Embryonic facial prominence (tissue), 1 donor: ENCODE data around the gene GALR2.
A peak's percentile ranks its signal among the peaks of the same experiment; 100 is the strongest.

ENCODE experiments used
- DNase-seq: peaks from one replicate; pipeline ENCODE4 v3.0.0-alpha.2; 2016; ENCODE audit errors: extremely low spot score

The GALR2 gene

DNA sequence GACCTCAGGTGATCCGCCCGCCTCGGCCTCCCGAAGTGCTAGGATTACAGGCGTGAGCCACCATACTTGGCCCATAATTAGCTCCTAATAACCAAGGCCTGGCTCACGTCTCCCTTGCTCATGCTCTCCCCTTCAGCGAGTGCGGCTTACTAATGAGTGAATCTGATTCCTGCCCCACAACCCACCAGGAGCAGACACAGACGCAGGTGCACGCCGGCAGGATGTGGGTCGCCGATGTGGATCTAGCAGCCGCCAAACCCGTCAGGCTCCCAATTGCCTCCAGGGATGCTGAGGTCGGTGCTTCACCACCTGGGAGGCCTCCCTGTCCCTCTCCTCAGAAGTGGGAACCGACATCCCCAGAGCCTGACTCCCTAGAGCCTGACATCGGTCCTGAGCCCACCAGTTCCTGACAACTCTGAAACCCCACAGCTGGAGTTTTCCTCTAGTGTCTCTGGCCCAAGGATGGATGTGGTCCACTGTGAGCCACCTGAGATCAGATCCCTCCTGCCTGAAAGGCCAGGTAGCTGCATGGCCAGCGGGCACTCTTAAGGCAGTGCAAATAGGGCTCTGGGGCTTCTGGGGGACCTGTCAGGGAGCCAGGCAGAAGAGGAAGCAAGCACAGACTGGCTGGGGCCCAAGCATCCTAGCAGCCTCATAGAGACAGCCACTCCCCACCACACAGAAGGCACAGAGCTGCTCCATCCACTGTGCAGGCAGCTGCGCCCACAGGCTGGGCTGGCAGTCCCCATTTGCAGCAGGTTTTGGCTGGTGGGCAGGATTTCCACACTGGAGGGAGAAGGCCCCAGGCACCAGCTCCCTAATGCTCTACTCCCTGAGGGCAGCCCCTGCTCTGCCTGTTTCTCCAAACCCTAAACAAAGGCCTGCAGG lies 18.2 kb downstream of the GALR2 start:
- no peak for DNase-seq

DNA sequence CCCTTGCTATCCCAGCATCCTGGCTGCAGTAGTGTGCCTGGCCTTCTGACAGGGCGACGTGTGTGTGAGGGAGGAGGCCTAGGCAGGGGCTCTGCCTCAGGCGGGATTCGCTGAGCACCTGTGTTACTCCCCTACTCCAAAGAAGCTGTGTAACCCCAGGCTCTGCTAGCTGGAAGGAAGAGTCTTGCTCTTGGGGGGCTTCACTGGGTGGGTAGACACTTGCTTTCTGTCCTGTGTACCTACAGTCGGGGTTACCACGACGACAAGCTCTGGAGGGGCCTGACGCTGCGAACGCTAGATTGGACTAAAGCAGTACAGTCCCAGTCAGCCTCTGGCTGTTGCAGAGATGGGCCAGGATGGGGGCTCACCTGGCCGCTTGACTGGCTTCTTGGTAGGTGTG lies 19.5 kb downstream of the GALR2 start:
- DNase-seq = no peak

DNA sequence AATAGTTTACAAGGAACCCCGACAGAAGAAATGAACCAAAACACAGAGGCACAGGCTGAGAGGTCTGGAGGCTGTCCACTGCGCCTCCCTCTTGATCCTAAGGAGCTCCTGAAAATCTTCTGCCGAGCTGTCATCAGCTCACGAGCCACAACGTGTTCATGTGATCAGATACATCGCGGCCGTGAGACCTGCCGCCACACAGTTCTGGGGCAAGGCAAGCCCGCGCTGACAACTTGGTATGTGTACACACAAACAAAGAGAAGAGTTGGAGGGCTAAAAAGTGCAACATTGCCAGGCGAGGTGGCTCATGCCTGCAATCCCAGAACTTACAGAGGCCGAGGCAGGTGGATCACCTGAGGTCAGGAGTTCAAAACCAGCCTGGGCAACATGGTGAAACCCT lies 21.4 kb downstream of the GALR2 start:
- DNase-seq = no peak

DNA sequence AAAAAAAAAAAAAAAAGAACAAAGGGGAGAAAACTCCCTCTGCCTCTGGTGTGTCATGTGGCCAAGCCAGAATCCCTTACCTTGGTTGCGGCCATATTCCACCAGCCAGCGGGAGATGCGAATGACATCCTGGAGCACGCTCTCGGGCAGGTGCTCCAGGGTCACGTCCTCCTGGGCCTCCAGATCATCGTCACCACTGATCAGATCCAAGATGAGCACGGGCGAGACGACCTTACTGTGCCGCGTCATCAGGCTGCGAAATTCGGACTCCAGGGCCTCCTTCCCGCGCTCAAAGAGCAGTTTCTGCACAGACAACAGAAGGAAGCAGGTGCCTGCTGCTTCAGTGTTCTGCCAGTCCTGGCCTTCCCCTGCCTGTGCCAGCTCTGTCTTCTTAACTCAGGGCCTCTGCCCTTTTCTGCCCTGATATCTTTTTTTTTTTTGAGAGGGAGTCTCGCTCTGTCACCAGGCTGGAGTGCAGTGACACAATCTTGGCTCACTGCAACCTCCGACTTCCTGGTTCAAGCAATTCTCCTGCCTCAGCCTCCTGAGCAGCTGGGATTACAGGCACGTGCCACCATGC lies 23.2 kb downstream of the GALR2 start:
- DNase-seq = no peak

DNA sequence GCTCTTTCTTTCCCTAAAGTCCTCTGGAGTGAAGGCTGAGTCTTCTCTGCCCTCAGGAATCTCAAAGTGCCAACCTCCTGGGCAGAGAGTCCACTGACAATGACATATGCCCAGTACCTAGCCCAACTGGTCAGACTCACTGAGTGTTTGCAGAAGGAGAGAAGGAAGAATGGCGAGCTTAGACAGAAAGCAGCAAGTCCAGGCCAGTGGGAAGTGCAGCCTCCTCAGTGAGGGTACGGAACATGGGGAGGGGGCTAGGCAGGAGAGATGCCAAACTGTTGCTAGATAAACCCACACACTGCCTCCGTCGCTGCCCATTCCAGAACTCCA lies 28.3 kb downstream of the GALR2 start:
- no peak for DNase-seq

DNA sequence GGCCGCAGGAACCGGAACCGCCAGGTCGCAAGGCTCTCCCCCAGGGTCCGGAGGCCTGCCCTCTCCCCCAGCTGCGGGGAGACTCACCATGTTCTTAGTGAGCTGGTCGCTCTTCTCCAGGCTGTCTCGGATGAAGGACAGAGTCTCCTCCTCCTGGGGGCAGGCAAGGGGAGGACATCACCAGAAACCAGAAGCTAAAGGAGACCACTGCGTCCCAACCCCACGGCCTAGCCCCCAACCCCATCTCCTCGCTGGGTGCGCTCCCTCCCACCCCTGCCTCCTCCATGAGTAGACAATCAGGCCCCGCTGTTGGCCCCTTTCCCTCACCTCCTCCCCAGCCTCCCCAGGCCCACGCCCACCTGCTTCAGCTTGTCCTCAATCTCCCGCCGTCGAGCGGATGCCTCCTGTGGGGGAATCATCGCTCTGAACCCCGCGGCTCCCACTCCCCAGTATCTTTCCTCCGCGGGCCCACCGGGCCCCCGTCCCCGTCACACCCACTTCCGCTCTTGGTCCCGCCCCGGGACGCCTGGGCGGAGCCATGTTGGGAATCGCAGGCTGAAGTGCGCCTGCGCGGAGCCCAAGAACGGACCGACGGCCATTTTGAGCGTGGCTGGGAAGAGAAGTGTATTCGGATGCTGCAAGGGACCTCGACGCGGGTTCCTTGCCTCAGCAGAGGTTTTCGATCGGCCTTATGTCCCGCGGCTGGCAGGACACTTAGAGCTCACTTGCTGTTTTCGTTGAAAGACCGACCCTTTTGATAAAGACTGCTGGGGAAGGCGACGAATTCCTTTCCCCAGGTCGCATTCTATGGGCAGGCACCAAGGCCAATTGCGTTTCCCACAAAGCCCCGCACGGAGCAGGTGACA lies 28.9 kb downstream of the GALR2 start, which contains the start of gene EXOC7:
Gene EXOC7, minus strand, starts transcription at position 514 of the 866 bp plus-strand sequence. Its CDS starts 95 bp downstream, at position 419.
- DNase-seq = peak; percentile 95

DNA sequence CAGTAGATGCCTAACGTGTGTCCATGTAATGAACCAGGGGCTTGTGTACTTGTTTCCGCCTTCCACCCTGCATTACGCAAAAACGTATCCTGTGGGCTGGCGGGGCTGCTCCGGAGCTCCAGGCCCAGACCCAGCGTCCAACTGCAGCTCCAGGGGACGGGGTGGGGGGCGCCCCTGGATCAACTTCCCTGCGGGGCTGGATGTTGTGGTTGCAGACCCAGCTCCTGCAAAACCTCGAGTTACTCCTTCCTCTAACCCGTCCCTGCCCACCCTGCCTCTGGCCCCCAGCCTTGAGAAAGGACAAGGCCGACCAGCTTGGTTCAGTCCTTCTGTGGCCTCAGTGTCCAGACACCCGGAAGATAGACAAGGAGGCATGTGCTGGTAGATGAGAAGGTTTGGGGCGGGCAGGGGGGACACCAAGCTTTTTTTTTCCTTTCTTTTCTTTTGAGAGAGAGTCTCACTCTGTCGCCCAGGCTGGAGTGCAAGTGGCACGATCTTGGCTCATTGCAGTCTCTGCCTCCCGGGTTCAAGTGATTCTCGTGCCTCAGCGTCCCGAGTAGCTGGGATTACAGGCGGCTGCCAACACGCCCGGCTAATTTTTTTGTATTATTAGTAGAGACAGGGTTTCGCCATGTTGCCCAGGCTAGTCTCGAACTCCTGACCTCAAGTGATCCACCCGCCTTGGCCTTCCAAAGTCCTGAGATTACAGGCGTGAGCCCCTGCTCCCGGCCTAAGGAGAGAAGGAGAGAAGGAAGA lies 29.7 kb downstream of the GALR2 start:
- no peak for DNase-seq

DNA sequence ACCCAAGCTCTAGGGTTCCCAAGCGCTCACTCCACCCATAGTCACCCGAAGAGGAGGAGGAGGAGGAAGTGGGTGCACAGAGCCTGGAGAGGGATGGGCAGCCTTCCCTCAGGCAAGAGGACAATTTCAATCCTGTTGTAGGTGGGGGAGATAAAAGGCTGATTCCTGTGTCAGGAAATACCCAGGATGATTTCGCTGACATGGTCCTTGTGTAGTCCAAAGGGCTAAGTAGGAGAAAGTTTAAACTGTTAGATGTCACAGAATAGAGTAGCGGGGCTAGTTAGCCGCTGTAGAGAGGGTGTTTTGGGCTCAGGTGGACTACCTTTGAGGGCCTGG lies 30.3 kb downstream of the GALR2 start:
- no peak for DNase-seq

DNA sequence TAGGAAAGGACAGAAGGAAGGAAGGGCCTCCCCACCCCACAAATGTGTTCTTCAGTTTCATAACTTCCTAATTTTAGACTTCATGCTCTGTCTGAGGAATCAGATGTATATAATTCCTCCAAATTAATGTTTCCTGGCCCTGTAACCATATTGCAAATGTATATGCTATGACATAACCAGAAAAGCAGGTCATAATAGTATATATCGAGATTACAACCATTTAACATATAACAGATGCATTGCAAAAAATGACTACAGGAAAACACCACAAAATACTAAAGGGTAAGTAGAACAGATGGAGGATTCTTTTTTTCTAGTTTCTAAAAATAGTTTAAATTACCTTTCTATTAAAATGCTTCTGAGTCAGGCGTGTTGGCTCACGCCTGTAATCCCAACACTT lies 32.1 kb downstream of the GALR2 start:
- DNase-seq = peak; percentile 52

DNA sequence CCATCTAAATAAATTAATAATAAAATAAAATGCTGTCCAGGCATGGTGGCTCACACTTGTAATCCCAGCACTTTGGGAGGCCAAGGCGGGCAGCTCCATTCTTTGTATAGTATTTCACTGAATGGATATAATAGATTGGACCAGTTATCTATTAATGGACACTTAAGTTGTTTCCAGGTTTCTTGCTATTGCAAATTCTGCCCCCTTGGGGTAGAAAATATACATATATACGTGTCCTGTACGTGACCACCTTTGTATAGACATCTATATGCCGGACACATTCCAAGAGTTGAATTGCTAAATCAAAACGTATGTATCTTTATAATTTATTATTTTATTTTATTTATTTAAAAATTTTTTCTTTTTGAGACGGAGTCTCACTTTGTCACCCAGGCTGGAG lies 32.9 kb downstream of the GALR2 start:
- no peak for DNase-seq

DNA sequence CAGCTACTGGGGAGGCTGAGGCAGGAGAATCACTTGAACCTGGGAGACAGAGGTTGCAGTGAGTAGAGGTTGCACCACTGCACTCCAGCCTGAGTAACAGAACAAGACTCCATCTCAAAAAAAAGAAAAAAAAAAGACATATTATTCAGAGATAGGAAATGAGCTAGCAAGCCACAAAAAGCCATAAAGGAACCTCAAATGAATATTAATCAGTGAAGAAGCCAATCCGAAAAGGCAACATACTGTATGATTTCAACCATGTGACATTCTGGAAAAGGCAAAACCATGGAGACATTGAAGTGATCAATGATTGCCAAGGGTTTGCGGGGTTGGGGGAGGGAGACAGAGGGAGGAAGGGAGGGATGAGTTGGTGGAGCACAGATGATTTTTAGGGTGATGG lies 37.4 kb downstream of the GALR2 start:
- DNase-seq = no peak

DNA sequence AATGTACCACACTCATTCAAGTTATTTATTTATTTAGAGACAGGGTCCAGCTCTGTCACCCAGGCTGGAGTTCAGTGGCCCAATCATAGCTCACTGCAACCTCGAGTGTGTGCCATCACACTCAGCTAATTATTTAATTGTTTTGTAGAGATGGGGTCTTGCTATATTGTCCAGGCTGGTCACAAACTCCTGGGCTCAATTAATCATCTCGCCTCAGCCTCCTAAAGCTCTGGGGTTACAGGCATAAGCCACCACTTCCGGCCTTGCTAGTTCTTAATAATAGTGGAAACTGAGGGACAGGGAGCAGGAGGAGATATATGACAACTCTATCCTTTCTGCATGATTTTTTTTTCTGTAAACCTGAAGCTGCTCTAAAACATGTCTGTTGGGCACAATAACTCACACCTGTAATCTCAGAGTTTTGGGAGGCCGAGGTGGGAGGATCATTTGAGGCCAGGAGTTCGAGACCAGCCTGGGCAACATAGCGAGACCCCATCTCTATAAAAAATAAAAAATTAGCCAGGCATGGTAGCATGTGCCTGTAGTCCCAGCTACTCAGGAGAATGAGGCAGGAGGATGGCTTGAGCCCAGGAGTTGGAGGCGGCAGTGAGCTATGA lies 40.7 kb downstream of the GALR2 start:
- no peak for DNase-seq

DNA sequence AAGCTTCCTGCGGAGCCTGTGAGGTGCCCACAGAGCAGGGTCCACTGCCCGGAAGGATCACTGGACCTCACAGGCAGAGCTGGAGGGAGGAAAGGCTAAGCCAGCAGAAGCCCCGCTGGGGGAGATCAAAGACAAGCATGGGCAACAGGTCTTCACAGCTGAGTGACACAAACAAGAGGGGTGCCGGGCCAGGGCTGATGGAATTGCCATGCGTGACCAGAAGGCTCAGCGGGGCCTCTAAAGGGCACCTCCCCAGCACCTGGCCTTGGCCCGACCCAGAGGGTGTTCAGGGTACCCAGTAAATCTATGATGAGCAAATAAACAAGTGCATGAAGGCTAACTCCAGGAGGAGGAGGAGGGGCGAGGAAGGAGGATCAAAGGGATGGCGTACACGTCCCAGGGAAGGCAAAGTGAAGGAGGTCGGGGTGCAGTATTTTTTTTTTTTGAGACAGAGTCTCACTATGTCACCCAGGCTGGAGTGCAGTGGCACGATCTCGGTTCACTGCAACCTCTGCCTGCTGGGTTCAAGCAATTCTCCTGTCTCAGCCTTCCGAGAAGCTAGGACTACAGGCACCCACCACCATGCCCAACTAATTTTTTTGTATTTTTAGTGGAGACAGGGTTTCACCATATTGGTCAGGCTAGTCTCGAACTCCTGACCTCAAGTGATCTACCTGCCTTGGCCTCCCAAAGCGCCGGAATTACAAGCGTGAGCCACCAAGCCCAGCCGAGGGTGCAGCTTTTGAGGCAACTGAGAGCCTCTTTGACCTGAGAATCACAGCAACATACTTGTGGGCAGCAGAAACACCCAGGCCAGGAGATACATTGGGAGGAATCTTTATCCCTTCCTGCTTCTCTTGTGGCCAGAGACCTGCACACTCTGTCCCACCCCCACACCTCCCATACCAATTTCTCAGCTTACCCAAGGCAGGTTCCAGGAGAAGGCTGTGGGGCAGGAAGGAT lies 45.1 kb downstream of the GALR2 start:
- no peak for DNase-seq

DNA sequence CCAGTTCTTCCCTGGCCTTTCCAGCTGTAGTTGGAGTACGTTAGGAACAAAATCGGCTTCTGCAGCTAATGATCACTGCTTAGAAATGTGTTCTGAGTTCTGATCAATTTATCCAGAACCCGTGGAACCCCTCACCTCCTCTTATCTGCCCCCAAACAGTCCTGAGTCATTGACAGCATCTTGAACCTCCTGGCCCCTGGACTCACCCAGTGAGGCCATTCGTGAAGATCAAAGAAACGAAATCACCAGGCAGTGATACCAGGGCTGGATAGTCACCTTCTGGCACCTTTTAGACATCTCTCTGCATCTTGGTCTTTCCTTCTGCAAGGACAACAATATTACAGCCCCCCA lies 46.1 kb downstream of the GALR2 start:
- DNase-seq = no peak

DNA sequence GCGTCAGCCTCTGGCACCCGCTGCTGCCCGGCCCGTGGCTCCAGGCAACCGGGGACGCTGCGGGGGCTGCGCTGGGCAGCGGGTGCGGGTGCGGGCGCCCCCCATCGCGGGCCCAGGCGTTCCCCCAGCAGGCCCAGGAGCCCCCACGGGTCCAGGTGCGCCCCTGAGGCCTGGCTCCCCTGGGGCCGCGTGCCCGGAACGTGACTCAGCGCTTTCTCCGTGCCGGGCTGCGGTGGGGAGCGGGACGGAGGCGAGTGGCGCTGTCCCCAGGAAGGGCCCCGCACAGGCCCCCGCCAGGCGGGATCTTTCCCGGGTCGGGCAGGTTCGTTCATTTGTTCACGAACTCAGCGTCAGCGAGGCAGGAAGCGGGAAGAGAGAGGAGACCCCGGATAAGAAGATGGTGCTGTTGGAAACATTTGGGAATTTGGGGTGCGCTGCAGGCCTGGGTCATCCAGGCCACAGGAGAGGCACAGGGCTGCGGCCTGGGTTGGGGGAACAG lies 47.4 kb downstream of the GALR2 start:
- no peak for DNase-seq

DNA sequence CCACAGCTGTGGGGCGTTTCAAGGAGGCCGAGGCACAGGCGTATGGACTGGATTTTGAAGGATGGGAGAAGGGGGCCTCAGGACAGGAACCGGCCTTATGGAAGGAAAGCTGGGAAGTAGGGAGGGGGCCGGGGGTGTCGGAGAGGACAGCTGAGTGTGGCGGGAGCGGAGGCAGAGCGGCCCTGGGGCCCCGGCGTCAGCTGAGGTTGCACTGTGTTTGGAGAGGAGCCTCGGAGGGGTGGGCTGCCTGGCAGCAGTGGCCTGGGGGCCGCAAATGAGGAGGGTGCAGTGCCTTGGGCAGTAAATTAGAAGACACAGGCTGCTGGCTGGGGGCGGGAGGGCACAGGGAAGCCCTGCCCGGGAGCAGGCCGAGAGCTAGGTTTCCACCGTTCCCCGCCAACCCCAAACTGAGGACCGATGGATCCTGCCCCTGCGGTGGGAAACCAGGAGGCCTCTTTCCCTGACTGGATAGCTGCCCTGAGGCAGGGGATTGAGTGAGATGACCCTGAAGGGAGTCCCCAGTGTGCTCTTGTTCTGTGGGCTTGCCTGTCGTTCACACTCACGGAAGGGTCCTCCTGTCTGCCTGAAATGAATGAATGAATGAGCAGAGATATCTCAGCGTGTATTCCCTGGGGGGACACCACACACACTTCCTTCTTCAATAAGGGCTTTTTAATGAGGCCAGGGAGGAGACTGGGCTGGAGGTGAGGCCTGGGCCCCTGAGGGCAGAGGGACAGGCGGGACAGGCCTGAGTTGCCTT lies 48.0 kb downstream of the GALR2 start:
- no peak for DNase-seq

DNA sequence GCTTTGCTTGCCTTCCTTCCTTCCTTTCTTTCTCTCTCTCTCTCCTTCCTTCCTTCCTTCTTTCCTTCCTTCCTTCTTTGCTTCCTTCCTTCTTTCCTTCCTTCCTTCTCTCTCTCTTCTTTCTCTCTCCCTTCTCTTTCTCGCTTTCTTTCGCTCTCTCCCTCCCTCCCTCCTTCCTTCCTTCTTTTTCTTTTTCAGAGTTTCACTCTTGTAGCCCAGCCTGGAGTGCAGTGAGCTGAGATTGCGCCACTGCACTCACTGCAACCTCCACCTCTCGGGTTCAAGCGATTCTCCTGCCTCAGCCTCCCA lies 48.6 kb downstream of the GALR2 start:
- no peak for DNase-seq

DNA sequence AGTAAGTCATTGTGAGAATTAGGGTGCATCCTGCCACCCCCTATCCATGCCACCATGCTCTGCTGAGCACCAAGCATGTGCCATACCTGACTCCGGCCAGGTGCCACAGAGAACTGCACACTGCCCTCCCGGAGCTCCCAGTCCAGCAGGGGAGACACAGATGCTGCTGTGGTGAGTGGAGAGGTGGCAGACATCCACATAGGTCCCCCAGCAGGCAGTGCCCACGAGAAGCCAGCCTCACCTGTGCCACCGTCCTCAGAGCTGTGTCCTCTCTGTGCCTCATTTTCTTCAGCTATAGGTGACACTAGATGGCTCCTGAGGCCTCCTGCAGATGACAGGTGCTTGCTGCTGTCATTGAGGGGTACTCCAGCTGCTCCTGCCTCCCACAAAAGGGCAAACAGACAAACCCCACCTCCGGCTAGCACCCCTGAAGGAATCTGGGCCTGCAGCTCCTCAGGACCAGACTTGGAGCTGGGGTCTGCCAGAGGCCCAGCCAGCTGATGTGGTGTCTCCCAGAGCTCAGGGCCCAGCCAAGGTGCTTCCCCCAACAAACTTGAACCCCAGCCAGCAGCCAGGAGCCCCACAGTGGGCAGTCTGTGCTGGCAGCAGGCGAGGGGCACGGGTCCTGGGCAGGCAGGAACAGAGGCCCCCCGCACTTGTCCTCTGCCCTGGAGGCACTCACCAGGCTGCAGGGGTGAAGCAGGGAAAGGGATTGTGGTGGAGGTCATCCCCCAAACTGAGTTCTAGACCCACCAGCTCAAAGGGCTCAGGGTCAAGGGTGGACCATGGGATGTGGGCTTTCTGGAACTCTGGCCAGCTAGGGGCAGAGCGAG lies 49.4 kb downstream of the GALR2 start:
- no peak for DNase-seq
